ENCODE data around the gene OGFR.

- TF ChIP-seq EZH2 (IDR thresholded peaks at IDR 0.05; ENCODE audit: low read depth) (no peak), CTCF (conservative IDR thresholded peaks at IDR 0.05) (no peak)
These were observed 19.2 kb upstream of the OGFR start for GRCh38 chr20:62785393-62785792.
